CD4-positive, alpha-beta memory T cell (primary cell): Measurements from ENCODE around the gene KCNH1. TPM values are rescaled to one million over a fixed set of nuclear protein-coding genes. Genes with fewer than 3 reads are reported as not detected.

Source experiments
- CTCF ChIA-PET: fragments of 350-600 bp; sonication (Branson Sonifier 250); formaldehyde crosslinking; loops from one replicate; lab custom pipeline; 2021; ENCODE audit warnings: inconsistent platforms; ENCODE audit not compliant: partially characterized antibody; lab: Charles Lee
- POLR2A ChIA-PET: fragments of 350-600 bp; sonication (Branson Sonifier 250); formaldehyde crosslinking; loops from one replicate; lab custom pipeline; 2021; ENCODE audit not compliant: partially characterized antibody; lab: Charles Lee
- DNase-seq, 5 donors: peaks; one replicate each; pipeline versions ENCODE4 v3.0.0 to v3.0.0-alpha.2; 2020 to 2022; ENCODE audit warnings: mixed read lengths in 1 of 5
- H3K27ac ChIP-seq: one replicate; pipeline ENCODE4 v1.7.0; 2013; ENCODE audit warnings: low read depth, low read length
- H3K27me3 ChIP-seq: 2 replicates; pipeline ENCODE4 v1.7.0; 2013; ENCODE audit warnings: mild to moderate bottlenecking, low read length, moderate library complexity; ENCODE audit not compliant: insufficient read depth
- H3K36me3 ChIP-seq: 2 replicates; pipeline ENCODE4 v1.7.0; 2013; ENCODE audit warnings: mild to moderate bottlenecking, low read length, moderate library complexity; ENCODE audit not compliant: insufficient read depth
- H3K4me1 ChIP-seq: 2 replicates; pipeline ENCODE4 v1.7.0; 2013; ENCODE audit warnings: mild to moderate bottlenecking, low read length, moderate library complexity; ENCODE audit not compliant: insufficient read depth
- H3K4me3 ChIP-seq, 2 donors: one replicate each; pipeline ENCODE4 v1.7.0; 2013; ENCODE audit warnings: low read length in 2 of 2, mild to moderate bottlenecking in 1 of 2
- H3K9me3 ChIP-seq, 2 donors: one replicate each; pipeline ENCODE4 v1.7.0; 2013; ENCODE audit warnings: low read length in 2 of 2, control low read depth in 1 of 2; ENCODE audit not compliant: control insufficient read depth in 1 of 2
- H3K27ac Mint-ChIP-seq, 7 donors: one replicate each; pipeline ENCODE4 v1.8.0; 2020 to 2021; ENCODE audit warnings: mixed read lengths in 7 of 7, mild to moderate bottlenecking in 6 of 7, inconsistent platforms in 3 of 7, moderate library complexity in 3 of 7
- H3K27me3 Mint-ChIP-seq, 2 donors: one replicate each; pipeline ENCODE4 v1.8.0; 2020 to 2021; ENCODE audit warnings: mixed read lengths in 2 of 2
- H3K36me3 Mint-ChIP-seq, 2 donors: one replicate each; pipeline ENCODE4 v1.8.0; 2020 to 2021; ENCODE audit warnings: mixed read lengths in 2 of 2, inconsistent platforms in 1 of 2, mild to moderate bottlenecking in 1 of 2
- H3K4me1 Mint-ChIP-seq, 4 donors: one replicate each; pipeline ENCODE4 v1.8.0; 2020 to 2021; ENCODE audit warnings: mixed read lengths in 4 of 4, mild to moderate bottlenecking in 1 of 4
- H3K4me3 Mint-ChIP-seq, 8 donors: one replicate each; pipeline ENCODE4 v1.8.0; 2020 to 2021; ENCODE audit warnings: mixed read lengths in 8 of 8, mild to moderate bottlenecking in 7 of 8, moderate library complexity in 6 of 8, inconsistent platforms in 3 of 8
- H3K9me3 Mint-ChIP-seq, 8 donors: one replicate each; pipeline ENCODE4 v1.8.0; 2020 to 2021; ENCODE audit warnings: mixed read lengths in 8 of 8, mild to moderate bottlenecking in 5 of 8, inconsistent platforms in 3 of 8, moderate library complexity in 1 of 8
- intact Hi-C: fragments of 100-400 bp; cut with micrococcal nuclease; formaldehyde crosslinking; loops from one replicate; pipeline ENCODE4 v1.15.1; 2023
- polyA plus RNA-seq, 2 donors: library from polyadenylated mRNA; unstranded; fragments of 300-500 nt; fragmentation: Illumina TruSeq; gene quantifications; one replicate each; pipeline ENCODE4 v1.2.3, GENCODE V29; 2021
- total RNA-seq, 2 experiments: library from RNA; stranded (reverse); gene quantifications; one replicate each; pipeline ENCODE4 v1.2.3, GENCODE V29; 2021

The KCNH1 gene
- total and polyA plus RNA-seq, 4 experiments from 2014 or later: not detected

- H3K36me3 ChIP-seq: no peaks in the 10 kb centered on the region
- no peaks in the 10 kb centered on the region for H3K27me3 ChIP-seq
- no peak overlapping the region for H3K27ac ChIP-seq
- no peak overlapping the region for H3K27ac Mint-ChIP-seq
- POLR2A ChIA-PET: no interaction called here
- H3K4me3 Mint-ChIP-seq: no peak overlapping the region
- no peak overlapping the region for H3K4me3 ChIP-seq
- CTCF ChIA-PET: no interaction called here
- no peaks in the 10 kb centered on the region for H3K9me3 ChIP-seq
- H3K36me3 Mint-ChIP-seq: no peaks in the 10 kb centered on the region
- peaks cover 0 to 3% (median 0%) of the 10 kb centered on the region in 8 donors for H3K9me3 Mint-ChIP-seq
- no peaks in the 10 kb centered on the region for H3K27me3 Mint-ChIP-seq
- intact Hi-C loops: no loop called here
- DNase-seq: no peak
- H3K4me1 Mint-ChIP-seq: peaks cover 0 to 5% (median 2%) of the 10 kb centered on the region in 4 donors
- no peaks in the 10 kb centered on the region for H3K4me1 ChIP-seq
Observed at GRCh38 chr1:210689826-210690225, 444.1 kb downstream of the KCNH1 start.

- no peaks in the 10 kb centered on the region for H3K9me3 ChIP-seq
- H3K27ac Mint-ChIP-seq: no peak overlapping the region
- no peak overlapping the region for H3K4me3 ChIP-seq
- ChIA-PET CTCF (no interaction called here), POLR2A (no interaction called here)
- no peak overlapping the region for H3K4me3 Mint-ChIP-seq
- H3K4me1 Mint-ChIP-seq: peaks cover 0 to 5% (median 2%) of the 10 kb centered on the region in 4 donors
- DNase-seq: no peak
- H3K27me3 Mint-ChIP-seq: no peaks in the 10 kb centered on the region
- no peaks in the 10 kb centered on the region for H3K4me1 ChIP-seq
- no peaks in the 10 kb centered on the region for H3K27me3 ChIP-seq
- H3K9me3 Mint-ChIP-seq: peaks cover 0 to 3% (median 0%) of the 10 kb centered on the region in 8 donors
- intact Hi-C loops: no loop called here
- no peak overlapping the region for H3K27ac ChIP-seq
- no peaks in the 10 kb centered on the region for H3K36me3 ChIP-seq
- peaks cover 0 to 7% of the 10 kb centered on the region in 2 donors for H3K36me3 Mint-ChIP-seq
Observed at GRCh38 chr1:210688512-210689234, 445.3 kb downstream of the KCNH1 start.

GRCh38 chr1:210687582-210688279 is 446.2 kb downstream of the KCNH1 start:
- H3K27ac ChIP-seq: no peak overlapping the region
- H3K27me3 ChIP-seq: no peaks in the 10 kb centered on the region
- no peak overlapping the region for H3K4me3 ChIP-seq
- H3K4me1 ChIP-seq: no peaks in the 10 kb centered on the region
- Mint-ChIP-seq H3K36me3 (peaks cover 0 to 7% of the 10 kb centered on the region in 2 donors), H3K4me1 (peaks cover 0 to 2% (median 0%) of the 10 kb centered on the region in 4 donors), H3K4me3 (no peak overlapping the region), H3K9me3 (peaks cover 0 to 3% (median 0%) of the 10 kb centered on the region in 8 donors), H3K27me3 (no peaks in the 10 kb centered on the region), H3K27ac (no peak overlapping the region)
- no peaks in the 10 kb centered on the region for H3K36me3 ChIP-seq
- POLR2A ChIA-PET: no interaction called here
- H3K9me3 ChIP-seq: no peaks in the 10 kb centered on the region
- intact Hi-C loops: no loop called here
- CTCF ChIA-PET: no interaction called here
- no peak for DNase-seq

- Histone ChIP-seq H3K9me3 (no peaks in the 10 kb centered on the region), H3K4me1 (no peaks in the 10 kb centered on the region), H3K27ac (no peak overlapping the region), H3K4me3 (no peak overlapping the region), H3K27me3 (no peaks in the 10 kb centered on the region), H3K36me3 (no peaks in the 10 kb centered on the region)
- Mint-ChIP-seq H3K4me3 (no peak overlapping the region), H3K4me1 (no peaks in the 10 kb centered on the region), H3K36me3 (peaks cover 0 to 11% of the 10 kb centered on the region in 2 donors), H3K27ac (no peak overlapping the region), H3K9me3 (peaks cover 0 to 3% (median 0%) of the 10 kb centered on the region in 8 donors), H3K27me3 (no peaks in the 10 kb centered on the region)
- ChIA-PET POLR2A (no interaction called here), CTCF (no interaction called here)
- DNase-seq: no peak
- intact Hi-C loops: no loop called here
Observed at GRCh38 chr1:210686841-210687240, 447.1 kb downstream of the KCNH1 start.

- Histone ChIP-seq H3K36me3 (no peaks in the 10 kb centered on the region), H3K27me3 (no peaks in the 10 kb centered on the region), H3K4me3 (no peak overlapping the region), H3K9me3 (no peaks in the 10 kb centered on the region), H3K27ac (no peak overlapping the region), H3K4me1 (no peaks in the 10 kb centered on the region)
- Mint-ChIP-seq H3K36me3 (peaks cover 0 to 14% of the 10 kb centered on the region in 2 donors), H3K4me1 (no peaks in the 10 kb centered on the region), H3K4me3 (no peak overlapping the region), H3K27me3 (no peaks in the 10 kb centered on the region), H3K27ac (no peak overlapping the region), H3K9me3 (no peaks in the 10 kb centered on the region)
- DNase-seq: no peak
- intact Hi-C loops: no loop called here
- POLR2A ChIA-PET: no interaction called here
- CTCF ChIA-PET: no interaction called here
Observed at GRCh38 chr1:210685295-210685650, 448.7 kb downstream of the KCNH1 start.

- Histone ChIP-seq H3K9me3 (no peaks in the 10 kb centered on the region), H3K36me3 (no peaks in the 10 kb centered on the region), H3K4me1 (no peaks in the 10 kb centered on the region), H3K4me3 (no peak overlapping the region), H3K27ac (no peak overlapping the region), H3K27me3 (no peaks in the 10 kb centered on the region)
- no peaks in the 10 kb centered on the region for H3K9me3 Mint-ChIP-seq
- peaks cover 2 to 19% of the 10 kb centered on the region in 2 donors for H3K36me3 Mint-ChIP-seq
- no peaks in the 10 kb centered on the region for H3K27me3 Mint-ChIP-seq
- intact Hi-C loops: no loop called here
- H3K27ac Mint-ChIP-seq: no peak overlapping the region
- ChIA-PET POLR2A (no interaction called here), CTCF (no interaction called here)
- no peaks in the 10 kb centered on the region for H3K4me1 Mint-ChIP-seq
- DNase-seq: no peak
- no peak overlapping the region for H3K4me3 Mint-ChIP-seq
Observed at GRCh38 chr1:210684466-210685294, 449.3 kb downstream of the KCNH1 start.

- H3K36me3 ChIP-seq: no peaks in the 10 kb centered on the region
- no peak overlapping the region for H3K27ac ChIP-seq
- no peaks in the 10 kb centered on the region for H3K4me1 ChIP-seq
- H3K4me1 Mint-ChIP-seq: no peaks in the 10 kb centered on the region
- H3K27me3 Mint-ChIP-seq: no peaks in the 10 kb centered on the region
- H3K27ac Mint-ChIP-seq: no peak overlapping the region
- ChIA-PET POLR2A (no interaction called here), CTCF (no interaction called here)
- H3K9me3 ChIP-seq: no peaks in the 10 kb centered on the region
- intact Hi-C loops: no loop called here
- H3K9me3 Mint-ChIP-seq: no peaks in the 10 kb centered on the region
- H3K4me3 Mint-ChIP-seq: no peak overlapping the region
- peaks cover 2 to 19% of the 10 kb centered on the region in 2 donors for H3K36me3 Mint-ChIP-seq
- H3K4me3 ChIP-seq: no peak overlapping the region
- DNase-seq: no peak
- no peaks in the 10 kb centered on the region for H3K27me3 ChIP-seq
Observed at GRCh38 chr1:210683403-210684047, 450.4 kb downstream of the KCNH1 start.
